Measurements from ENCODE around the gene AP1B1.

AP1B1 gene

DNA sequence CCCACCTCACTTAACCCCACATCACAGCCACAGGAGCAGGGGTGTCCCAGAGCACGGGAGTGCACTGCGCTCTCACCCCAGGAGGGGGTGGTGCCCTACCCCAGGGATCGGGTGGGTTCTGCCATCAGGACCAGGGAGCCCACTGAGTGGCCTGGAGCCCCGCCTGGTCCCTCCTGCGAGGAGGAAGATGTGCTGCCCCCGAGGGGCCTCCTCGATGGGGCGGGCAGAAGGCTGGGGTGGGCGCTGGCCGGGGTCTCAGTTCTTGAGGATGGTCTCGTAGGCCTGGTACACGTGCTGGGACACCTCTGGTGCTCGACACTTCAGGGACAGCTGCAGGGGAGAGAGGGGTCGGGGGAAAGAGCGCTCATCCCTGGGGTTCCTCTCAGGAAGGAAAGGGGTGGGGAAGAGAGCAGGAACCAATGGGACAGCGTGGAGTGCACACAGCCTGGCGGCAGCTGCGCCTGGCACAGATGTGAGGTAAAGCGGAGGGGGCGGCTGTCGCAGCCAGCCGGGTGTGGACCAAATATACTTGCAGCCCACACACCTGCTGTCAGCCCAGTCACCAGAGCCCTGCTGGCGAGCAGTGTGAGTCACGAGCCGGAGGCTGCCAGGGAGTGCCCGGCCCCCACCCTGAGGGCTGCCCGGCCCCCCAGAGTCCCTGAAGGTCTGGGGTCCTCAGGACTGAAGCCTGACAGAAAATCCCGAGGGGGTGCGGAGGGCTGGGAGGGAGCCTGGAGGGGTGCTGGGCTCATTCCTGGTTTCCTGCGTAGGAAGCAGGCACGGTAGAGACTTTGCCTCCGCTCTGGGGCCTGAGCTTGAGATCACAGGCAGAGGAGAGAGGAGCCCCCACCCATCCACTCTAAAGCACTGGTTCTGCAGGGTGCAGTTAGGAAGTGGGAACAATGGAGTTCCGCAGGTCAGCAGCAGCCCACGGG is 59.5 kb downstream of the AP1B1 start:
- Histone ChIP-seq H3K27ac (ENCODE audit: low read length) (no peak overlapping the region), H3K9me3 (ENCODE audit: insufficient read depth, low read depth, low read length) (no peaks in the 10 kb centered on the region), H3K4me1 (ENCODE audit: insufficient read depth, low read length) (no peaks in the 10 kb centered on the region), H3K36me3 (ENCODE audit: insufficient read depth, low read depth, low read length) (peaks cover 43% of the 10 kb centered on the region), H3K9ac (ENCODE audit: low read depth, low read length) (no peak overlapping the region), H3K4me3 (ENCODE audit: low read length) (no peak overlapping the region), H3K27me3 (ENCODE audit: insufficient read depth, low read length) (no peaks in the 10 kb centered on the region)

DNA sequence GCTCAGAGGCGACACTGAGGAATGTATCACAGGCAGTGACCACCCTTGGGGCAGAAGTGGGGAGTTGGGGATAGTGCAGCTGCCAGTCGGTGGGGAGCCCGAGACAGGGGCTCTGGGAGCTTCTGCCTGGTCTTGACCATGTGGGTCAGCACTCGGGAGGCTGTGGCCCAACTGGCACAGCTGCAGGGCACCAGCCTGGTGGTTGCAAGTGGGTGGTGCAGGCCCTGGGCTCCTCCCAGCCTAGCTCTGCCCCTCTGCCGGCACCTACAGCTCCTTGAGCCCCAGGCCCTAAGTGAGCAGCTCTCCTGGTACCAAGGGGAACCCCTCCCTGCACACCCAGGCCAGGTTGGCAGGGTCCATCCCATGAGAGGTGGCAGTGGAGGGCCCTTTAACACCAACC is 60.3 kb downstream of the AP1B1 start:
- Histone ChIP-seq H3K4me1 (ENCODE audit: insufficient read depth, low read length) (no peaks in the 10 kb centered on the region), H3K27ac (ENCODE audit: low read length) (no peak overlapping the region), H3K36me3 (ENCODE audit: insufficient read depth, low read depth, low read length) (peaks cover 43% of the 10 kb centered on the region), H3K9me3 (ENCODE audit: insufficient read depth, low read depth, low read length) (no peaks in the 10 kb centered on the region), H3K4me3 (ENCODE audit: low read length) (no peak overlapping the region), H3K27me3 (ENCODE audit: insufficient read depth, low read length) (no peaks in the 10 kb centered on the region), H3K9ac (ENCODE audit: low read depth, low read length) (no peak overlapping the region)

DNA sequence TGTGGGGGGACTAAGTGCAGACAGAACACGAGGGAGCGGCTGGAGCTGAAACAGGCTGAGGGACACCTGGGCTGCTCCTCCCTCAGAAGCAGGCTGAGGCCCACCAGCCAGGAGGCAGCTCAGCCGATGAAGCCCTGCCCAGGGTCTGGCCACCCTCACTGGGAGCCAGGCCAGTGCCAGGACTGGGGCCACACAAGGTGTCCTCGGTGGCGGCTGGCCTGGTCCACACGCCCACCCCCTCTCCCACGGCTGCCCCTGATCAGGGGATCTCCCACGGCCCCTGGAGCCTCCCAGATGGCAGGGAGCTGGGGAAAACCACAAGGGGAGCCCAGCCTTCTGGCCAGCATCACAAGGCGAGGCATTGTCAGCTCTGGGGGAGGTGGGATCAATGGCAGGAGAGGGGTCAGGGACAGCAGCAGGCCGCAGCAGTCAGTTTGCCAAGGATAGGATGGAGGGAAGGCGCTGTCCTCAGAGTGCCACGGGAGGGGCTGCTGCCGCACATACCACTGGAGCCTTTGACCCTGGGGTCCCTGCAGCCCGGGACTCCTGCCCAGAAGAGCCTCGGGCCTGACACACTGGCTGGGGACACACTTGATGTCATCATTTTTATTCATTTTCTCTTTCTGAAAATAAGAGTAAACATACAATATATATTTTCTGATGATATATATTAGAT is 61.1 kb downstream of the AP1B1 start:
- Histone ChIP-seq H3K4me1 (ENCODE audit: insufficient read depth, low read length) (no peaks in the 10 kb centered on the region), H3K9me3 (ENCODE audit: insufficient read depth, low read depth, low read length) (no peaks in the 10 kb centered on the region), H3K4me3 (ENCODE audit: low read length) (no peak overlapping the region), H3K9ac (ENCODE audit: low read depth, low read length) (no peak overlapping the region), H3K27ac (ENCODE audit: low read length) (no peak overlapping the region), H3K36me3 (ENCODE audit: insufficient read depth, low read depth, low read length) (peaks cover 37% of the 10 kb centered on the region), H3K27me3 (ENCODE audit: insufficient read depth, low read length) (no peaks in the 10 kb centered on the region)

DNA sequence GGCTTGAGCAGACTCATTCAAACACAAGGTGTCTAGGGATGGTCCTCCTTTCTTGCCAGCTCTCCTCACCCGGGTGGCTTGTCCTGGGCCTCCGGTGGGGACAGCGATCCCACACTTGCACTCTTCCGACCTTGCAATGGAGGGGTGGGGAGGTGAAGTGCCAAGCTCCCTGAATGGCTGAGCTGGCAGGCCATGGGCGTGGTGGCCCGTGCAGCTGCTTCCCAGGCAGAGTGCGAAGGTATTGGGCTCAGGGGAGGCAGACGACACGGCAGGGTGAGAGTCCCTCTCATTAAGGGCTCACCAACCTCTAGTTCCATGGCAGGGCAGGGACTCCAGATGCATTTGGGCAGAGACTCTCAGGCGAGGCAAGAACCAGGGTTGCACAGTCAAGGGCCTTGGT is 61.9 kb downstream of the AP1B1 start:
- H3K36me3 ChIP-seq (ENCODE audit: insufficient read depth, low read depth, low read length), result peaks cover 34% of the 10 kb centered on the region
- no peaks in the 10 kb centered on the region for H3K27me3 ChIP-seq (ENCODE audit: insufficient read depth, low read length)
- H3K4me1 ChIP-seq (ENCODE audit: insufficient read depth, low read length), result no peaks in the 10 kb centered on the region
- no peak overlapping the region for H3K4me3 ChIP-seq (ENCODE audit: low read length)
- no peaks in the 10 kb centered on the region for H3K9me3 ChIP-seq (ENCODE audit: insufficient read depth, low read depth, low read length)
- H3K9ac ChIP-seq (ENCODE audit: low read depth, low read length), result no peak overlapping the region
- H3K27ac ChIP-seq (ENCODE audit: low read length), result no peak overlapping the region

DNA sequence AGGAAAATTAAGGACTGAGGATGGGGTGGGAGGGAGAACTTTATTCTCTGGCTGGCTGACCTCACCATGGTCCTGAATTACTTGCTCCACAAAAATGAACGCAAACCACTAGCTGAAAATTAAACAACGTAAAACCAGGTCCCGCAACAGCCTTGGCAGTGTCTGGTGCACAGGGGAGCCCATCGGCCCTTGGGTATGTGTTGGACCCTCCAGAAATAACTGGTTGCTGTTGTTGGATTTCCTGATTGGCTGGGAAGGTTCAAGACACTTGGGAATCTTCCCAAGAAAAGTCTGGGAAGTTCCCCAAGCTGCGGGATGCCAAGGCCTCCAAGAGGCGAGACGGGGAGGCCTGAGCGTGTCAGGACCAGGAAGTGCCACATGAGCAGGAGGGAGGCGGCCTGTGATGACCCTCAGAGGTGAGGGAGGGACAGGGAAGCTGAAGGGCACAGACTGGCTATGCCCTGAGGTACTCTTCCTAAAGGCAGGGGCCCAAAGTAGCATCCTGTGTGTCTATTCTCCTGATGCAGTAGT is 62.5 kb downstream of the AP1B1 start:
- Histone ChIP-seq H3K27me3 (ENCODE audit: insufficient read depth, low read length) (no peaks in the 10 kb centered on the region), H3K9ac (ENCODE audit: low read depth, low read length) (no peak overlapping the region), H3K4me1 (ENCODE audit: insufficient read depth, low read length) (no peaks in the 10 kb centered on the region), H3K36me3 (ENCODE audit: insufficient read depth, low read depth, low read length) (peaks cover 29% of the 10 kb centered on the region), H3K4me3 (ENCODE audit: low read length) (no peak overlapping the region), H3K27ac (ENCODE audit: low read length) (no peak overlapping the region), H3K9me3 (ENCODE audit: insufficient read depth, low read depth, low read length) (no peaks in the 10 kb centered on the region)

DNA sequence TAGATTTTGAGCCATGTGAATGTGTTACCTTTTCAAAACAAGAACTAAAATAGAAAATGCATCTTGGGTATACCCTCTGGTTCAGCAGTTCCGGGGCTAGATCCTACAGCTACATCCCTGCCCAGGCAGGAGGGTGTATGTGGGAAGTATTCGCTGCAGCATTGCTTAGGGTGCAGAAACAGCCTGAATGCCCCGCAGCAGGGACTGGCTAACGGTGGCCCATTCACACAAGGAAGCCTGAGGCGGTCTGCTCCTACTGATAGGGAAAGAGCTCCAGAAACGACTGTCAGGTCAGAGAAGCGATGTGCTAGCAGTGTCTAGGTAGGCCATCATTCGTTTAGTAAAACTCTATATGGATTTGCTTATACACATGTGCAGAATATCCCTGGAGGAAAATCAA is 63.0 kb downstream of the AP1B1 start:
- H3K4me1 ChIP-seq (ENCODE audit: insufficient read depth, low read length), result no peaks in the 10 kb centered on the region
- H3K27me3 ChIP-seq (ENCODE audit: insufficient read depth, low read length), result no peaks in the 10 kb centered on the region
- no peaks in the 10 kb centered on the region for H3K9me3 ChIP-seq (ENCODE audit: insufficient read depth, low read depth, low read length)
- H3K9ac ChIP-seq (ENCODE audit: low read depth, low read length), result no peak overlapping the region
- H3K27ac ChIP-seq (ENCODE audit: low read length), result no peak overlapping the region
- peaks cover 25% of the 10 kb centered on the region for H3K36me3 ChIP-seq (ENCODE audit: insufficient read depth, low read depth, low read length)
- no peak overlapping the region for H3K4me3 ChIP-seq (ENCODE audit: low read length)

DNA sequence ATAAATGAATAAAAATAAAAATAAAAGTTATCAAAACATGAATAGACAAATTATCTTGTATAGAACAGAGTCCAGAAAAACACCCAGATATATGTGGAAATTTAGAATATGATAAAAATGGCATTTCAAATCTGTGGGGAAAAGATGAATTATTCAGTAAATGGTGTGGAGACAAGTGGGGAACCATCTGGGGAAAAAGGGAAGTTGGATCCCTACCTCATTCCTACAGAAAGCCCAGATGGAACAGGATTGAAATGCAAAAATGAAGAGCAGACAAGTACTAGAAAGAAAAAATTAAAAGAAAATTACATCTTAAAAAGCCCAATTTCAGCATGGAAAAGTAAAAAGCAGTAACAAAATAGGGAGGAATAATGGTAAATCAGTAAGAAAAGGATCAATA is 64.7 kb downstream of the AP1B1 start:
- no peak overlapping the region for H3K27ac ChIP-seq (ENCODE audit: low read length)

DNA sequence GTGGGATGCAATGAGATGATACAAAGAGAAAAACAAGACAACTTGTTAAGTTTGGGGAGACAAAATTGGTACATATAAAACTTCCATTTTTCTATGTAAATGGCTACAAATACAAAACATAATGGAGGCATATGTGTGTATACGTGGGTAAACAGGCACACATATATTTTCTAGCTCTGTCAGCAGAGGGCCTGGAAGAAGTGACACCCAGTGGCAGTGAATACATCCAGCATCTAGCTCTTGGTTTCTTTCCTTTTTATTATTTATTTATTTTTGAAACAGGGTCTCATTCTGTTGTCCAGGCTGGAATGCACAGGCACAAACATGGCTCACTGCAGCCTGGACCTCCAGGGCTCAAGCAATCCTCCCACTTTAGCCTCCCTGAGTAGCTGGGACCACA is 67.8 kb downstream of the AP1B1 start:
- Histone ChIP-seq H3K4me3 (ENCODE audit: low read length) (no peak overlapping the region), H3K4me1 (ENCODE audit: insufficient read depth, low read length) (no peaks in the 10 kb centered on the region), H3K9ac (ENCODE audit: low read depth, low read length) (no peak overlapping the region), H3K9me3 (ENCODE audit: insufficient read depth, low read depth, low read length) (no peaks in the 10 kb centered on the region), H3K36me3 (ENCODE audit: insufficient read depth, low read depth, low read length) (no peaks in the 10 kb centered on the region), H3K27ac (ENCODE audit: low read length) (no peak overlapping the region), H3K27me3 (ENCODE audit: insufficient read depth, low read length) (peaks cover 20% of the 10 kb centered on the region)

More for the DNA sequence above, 64.7 kb downstream of the AP1B1 start:
- no peak overlapping the region for H3K9ac ChIP-seq (ENCODE audit: low read depth, low read length)
- no peaks in the 10 kb centered on the region for H3K4me1 ChIP-seq (ENCODE audit: insufficient read depth, low read length)
- H3K27me3 ChIP-seq (ENCODE audit: insufficient read depth, low read length), result no peaks in the 10 kb centered on the region
- H3K4me3 ChIP-seq (ENCODE audit: low read length), result no peak overlapping the region
- H3K36me3 ChIP-seq (ENCODE audit: insufficient read depth, low read depth, low read length), result 0 out of 2 replicates have a peak, but pooled peaks cover 11% of the 10 kb centered on the region
- H3K9me3 ChIP-seq (ENCODE audit: insufficient read depth, low read depth, low read length), result no peaks in the 10 kb centered on the region

DNA sequence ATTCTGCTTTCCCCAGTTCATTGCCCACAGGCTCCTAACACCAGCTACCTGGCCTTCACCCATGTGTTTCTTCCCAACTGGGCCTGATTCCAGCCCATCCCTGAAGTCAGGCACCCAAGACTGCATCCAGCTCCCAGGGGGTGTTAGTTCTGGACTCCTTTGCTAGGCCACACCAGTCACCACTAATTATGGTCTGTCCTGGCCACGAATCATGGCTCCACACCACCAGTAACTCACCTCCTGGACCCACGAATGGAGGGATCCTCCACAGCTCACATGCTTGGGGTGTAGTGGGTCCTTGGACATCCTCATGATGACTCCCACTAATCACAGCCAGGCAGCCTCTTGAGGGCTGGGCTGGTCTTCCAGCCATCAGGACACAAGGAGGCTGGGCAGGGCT is 69.3 kb downstream of the AP1B1 start:
- no peaks in the 10 kb centered on the region for H3K36me3 ChIP-seq (ENCODE audit: insufficient read depth, low read depth, low read length)
- no peaks in the 10 kb centered on the region for H3K9me3 ChIP-seq (ENCODE audit: insufficient read depth, low read depth, low read length)
- no peak overlapping the region for H3K9ac ChIP-seq (ENCODE audit: low read depth, low read length)
- no peaks in the 10 kb centered on the region for H3K4me1 ChIP-seq (ENCODE audit: insufficient read depth, low read length)
- no peak overlapping the region for H3K27ac ChIP-seq (ENCODE audit: low read length)
- H3K4me3 ChIP-seq (ENCODE audit: low read length), result no peak overlapping the region
- H3K27me3 ChIP-seq (ENCODE audit: insufficient read depth, low read length), result peaks cover 35% of the 10 kb centered on the region

DNA sequence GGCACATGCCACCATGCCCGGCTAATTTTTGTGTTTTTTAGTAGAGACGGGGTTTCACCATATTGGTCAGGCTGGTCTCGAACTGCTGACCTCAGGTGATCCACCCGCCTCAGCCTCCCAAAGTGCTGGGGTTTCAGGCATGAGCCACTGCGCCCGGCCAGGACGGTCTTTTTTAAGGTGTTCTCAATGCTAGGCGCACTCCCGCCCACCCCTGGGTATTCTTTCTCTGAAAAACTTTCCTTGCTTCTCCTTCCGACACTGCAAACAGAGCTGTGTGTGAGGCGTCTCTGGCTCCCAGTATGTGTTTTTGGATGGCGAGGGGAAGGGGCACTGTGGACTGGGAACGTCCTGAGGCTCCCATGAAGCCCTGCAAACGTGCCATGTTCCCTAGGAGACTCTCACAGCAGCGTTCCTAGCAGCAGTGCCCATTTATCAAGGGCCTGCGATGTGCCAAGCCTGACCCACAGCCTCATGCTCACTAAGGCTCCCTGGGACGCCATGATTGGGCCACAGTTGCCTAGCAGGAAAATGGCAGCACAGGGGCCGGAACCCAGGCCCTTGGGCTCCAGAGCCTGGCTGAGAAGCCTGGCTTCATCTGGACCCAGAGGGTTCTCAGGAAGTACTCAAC is 70.4 kb downstream of the AP1B1 start:
- no peaks in the 10 kb centered on the region for H3K9me3 ChIP-seq (ENCODE audit: insufficient read depth, low read depth, low read length)
- no peaks in the 10 kb centered on the region for H3K36me3 ChIP-seq (ENCODE audit: insufficient read depth, low read depth, low read length)
- H3K4me1 ChIP-seq (ENCODE audit: insufficient read depth, low read length), result no peaks in the 10 kb centered on the region
- H3K4me3 ChIP-seq (ENCODE audit: low read length), result no peak overlapping the region
- H3K27ac ChIP-seq (ENCODE audit: low read length), result no peak overlapping the region
- H3K27me3 ChIP-seq (ENCODE audit: insufficient read depth, low read length), result peaks cover 46% of the 10 kb centered on the region
- no peak overlapping the region for H3K9ac ChIP-seq (ENCODE audit: low read depth, low read length)

DNA sequence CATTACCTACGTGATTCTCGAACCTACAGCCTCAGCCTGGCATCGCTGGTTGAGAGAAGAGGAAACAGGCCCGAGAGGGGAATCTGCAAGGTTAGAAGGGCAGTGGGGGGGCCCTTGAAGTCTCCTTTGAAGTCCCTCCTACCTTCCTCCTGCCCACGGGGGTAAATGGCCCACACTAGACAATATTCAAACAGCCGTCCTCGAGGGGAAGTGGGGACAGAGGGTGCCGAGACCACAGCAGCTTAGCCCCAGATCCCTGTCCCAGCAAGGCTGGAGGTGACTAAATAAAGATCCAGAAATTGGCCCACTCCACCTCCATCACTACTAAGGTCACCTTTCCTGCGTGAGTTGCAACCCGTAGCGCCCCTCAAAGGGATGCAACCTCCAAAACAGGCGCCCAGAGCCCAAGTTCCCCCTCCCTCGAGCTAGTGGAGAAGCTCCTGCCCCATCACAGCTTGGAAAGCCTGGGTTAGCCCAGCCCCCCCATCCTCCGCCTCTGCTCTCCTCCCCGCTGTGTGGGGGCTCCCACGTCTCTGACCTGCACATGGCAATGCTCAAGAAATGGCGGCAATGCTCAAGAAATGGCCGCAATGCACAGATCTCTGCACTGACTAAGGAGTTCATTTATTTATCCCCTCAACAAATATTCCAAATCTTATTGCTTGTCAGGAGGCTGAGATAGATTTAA is 72.1 kb downstream of the AP1B1 start:
- Histone ChIP-seq H3K27me3 (ENCODE audit: insufficient read depth, low read length) (peaks cover 54% of the 10 kb centered on the region), H3K27ac (ENCODE audit: low read length) (no peak overlapping the region), H3K9me3 (ENCODE audit: insufficient read depth, low read depth, low read length) (no peaks in the 10 kb centered on the region), H3K9ac (ENCODE audit: low read depth, low read length) (no peak overlapping the region), H3K4me1 (ENCODE audit: insufficient read depth, low read length) (no peaks in the 10 kb centered on the region), H3K4me3 (ENCODE audit: low read length) (peak overlapping the region; percentile 22; the same call in 1 of the 2 replicates), H3K36me3 (ENCODE audit: insufficient read depth, low read depth, low read length) (no peaks in the 10 kb centered on the region)

All from iPS-20b (cell line).